ENCODE data around the gene CEP72. TPM values are rescaled to one million over a fixed set of nuclear protein-coding genes. Genes with fewer than 3 reads are reported as not detected.
"Not testable (repeated sequence)": the region's sequence is repeated elsewhere in the genome, so short reads cannot be mapped to it uniquely, and the experiment has no call there.

The CEP72 gene
- polyA plus RNA-seq, 3 donors, result 1.5 to 2.9 (median 2.6) TPM

DNA sequence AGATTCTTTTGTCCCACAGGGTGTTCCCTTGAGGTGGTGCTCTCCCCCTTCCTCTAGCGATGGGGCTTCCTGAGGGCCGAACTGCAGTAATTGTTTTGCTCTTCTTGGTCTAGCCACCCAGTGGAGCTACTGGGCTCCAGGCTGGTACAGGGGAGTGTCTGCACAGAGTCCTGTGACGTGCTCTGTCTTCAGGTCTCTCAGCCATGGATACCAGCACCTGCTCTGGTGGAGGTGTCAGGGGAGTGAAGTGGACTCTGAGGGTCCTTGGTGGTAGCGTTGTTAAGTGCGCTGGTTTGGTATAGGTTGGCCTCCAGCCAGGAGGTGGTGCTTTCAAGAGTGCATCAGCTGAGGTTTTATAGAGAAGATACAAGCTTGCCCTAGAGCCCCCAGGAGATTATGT is 20.4 kb upstream of the CEP72 start:
- H3K27ac ChIP-seq (ENCODE audit: low read depth, low read length), result no peak overlapping the region
- 73 to 82% (median 76%) methylated on average over 5 of the region's 5 CpGs for WGBS, 3 donors

DNA sequence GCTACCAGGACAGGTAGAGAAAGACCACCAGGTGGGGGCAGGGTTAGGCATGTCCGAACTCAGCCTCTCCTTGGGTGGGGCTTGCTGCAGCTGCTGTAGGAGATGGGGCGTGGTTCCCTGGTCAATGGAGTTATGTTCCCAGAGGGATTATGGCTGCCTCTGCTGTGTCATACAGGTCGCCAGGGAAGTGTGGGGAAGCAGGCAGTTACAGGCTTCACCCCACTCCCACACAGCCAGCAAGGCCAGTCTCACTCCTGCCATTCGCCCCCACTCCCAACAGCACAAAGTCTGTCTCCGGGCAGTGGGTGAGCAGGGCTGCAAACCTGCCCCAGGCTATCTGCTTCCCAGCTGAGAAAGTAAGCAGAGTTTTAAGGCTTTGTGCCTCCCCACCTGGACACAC is 20.0 kb upstream of the CEP72 start:
- WGBS, 3 donors, result 65 to 72% (median 69%) methylated on average over 5 of the region's 5 CpGs
- H3K27ac ChIP-seq (ENCODE audit: low read depth, low read length), result no peak overlapping the region

DNA sequence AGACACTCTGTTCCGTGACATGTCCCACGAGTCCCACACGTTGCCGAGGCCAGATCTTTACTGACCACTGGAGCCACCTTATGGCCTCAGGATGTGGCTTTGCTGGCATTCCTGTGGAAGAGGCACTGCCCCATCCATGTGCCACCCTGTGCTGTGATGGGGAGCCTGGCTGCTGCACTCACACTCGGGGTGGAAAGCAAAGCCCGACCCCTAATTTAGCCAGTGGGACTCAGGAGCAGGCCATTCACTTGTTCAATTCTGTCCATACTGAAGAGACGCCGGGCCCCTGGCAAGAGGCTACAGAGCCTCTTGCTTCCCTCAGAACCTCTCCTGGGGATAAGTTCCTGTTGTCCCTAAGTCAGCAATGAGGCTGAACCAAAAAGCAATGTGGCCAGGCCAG is 18.6 kb upstream of the CEP72 start:
- WGBS, 3 donors, result 75 to 82% (median 81%) methylated on average over 8 of the region's 8 CpGs
- no peak overlapping the region for H3K27ac ChIP-seq (ENCODE audit: low read depth, low read length)

DNA sequence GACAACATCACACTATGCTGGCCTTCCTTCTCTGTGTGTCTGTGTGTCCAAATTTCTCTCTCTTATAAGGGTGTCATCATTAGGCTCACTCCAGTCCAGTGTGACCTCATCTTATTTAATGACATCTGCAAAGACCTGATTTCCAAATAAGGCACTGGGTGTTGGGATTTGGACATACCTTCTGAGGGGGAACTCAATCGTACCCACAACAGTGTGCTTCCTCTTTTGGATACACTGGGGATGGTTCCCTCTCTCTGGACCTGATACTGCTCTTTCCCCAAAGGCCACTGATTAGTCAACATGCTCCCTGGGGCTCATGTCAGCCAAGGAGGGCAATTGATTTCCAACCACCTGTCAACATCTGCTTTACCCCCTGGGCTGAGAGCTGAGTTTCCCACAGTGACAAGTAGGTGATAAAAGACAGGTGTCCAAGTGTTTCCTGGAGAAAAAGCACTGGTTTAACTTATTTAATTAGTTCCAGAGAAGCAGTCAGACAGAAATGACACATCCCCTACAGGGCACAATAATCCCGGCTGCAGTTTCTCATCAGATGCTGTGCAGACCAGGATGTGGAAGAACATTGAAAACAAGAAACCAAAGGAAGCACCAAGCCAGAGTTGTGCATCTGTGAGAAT is 17.8 kb upstream of the CEP72 start:
- H3K27ac ChIP-seq (ENCODE audit: low read depth, low read length), result no peak overlapping the region
- WGBS, 3 donors, result 33 to 43% (median 35%) methylated on average over 2 of the region's 2 CpGs

DNA sequence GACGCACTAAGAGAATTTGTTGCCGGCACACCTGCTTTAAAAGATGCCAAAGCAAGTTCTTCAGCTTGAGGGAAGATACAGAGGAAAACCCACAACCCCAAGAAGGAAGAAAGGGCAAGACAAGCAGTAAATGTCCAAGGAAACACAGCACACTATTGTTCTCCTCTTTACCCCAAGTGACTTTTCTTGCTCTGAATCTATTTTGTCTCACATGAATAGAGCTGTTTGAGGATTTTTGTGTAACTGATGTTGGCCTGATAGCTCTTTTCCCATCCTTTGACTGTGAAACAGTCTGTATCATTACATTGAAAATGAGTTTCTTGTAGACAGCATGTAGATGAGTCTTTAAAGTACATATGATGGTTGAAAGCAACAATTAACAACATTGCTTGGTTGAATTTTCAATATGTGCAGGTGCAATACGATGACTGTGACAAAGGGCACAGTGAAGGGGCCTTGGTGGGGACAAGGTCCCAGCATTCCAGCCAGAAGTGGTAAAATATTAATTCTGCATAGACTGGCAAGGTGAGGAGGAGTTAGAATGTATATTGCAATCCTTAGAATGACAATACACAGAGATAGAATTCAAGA is 16.8 kb upstream of the CEP72 start:
- WGBS, 3 donors, result 86 to 96% (median 89%) methylated on average over 3 of the region's 3 CpGs
- H3K27ac ChIP-seq (ENCODE audit: low read depth, low read length), result no peak overlapping the region

DNA sequence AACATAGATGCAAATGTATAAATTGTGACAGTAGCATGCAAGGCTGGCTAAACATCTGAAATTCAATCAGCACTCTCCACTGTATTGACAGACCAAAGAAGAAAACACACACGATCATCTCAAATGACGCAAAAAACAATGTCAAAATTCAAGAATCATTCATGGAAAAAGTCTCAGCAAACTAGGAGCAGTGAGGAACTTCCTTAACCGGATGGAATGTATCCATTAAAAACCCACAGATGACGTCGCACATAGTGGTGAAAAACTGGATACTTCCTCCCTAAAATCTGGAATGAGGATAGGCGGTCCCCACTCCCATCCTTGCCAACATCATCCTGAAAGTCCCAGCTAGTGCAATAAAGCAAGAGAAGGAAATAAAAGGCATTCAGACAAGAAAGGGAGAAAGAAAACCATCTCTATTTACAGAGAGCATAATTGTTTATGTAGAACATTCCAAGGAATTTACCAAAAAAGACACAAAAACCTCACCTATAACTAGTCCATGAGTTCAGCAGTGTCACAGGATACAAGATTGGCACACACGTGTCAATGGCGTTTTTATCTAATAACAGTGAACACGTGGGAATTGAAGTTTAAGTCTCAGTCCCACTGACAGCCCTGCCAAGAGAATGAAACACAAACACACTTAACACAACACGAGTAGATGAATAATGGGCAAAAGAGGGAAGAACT is 14.1 kb upstream of the CEP72 start:
- no peak overlapping the region for H3K27ac ChIP-seq (ENCODE audit: low read depth, low read length)
- WGBS, 3 donors, result 45 to 59% (median 52%) methylated on average over 10 of the region's 10 CpGs

DNA sequence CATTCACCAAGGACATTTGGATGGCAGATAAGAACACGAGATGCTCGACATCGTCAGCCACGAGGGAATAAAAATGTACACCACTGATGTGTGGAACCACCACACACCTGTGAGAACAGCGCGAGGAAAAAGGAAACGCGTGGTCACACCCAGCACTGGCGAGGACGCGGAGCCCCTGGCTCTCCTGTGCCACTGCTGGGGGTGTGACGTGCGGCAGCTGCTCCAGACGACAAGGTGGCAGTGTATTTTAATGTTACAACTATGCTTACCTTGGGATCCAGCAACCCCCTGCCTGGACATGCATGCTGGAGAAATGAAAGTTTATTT is 13.6 kb upstream of the CEP72 start:
- 52 to 60% (median 55%) methylated on average over 14 of the region's 14 CpGs for WGBS, 3 donors
- no peak overlapping the region for H3K27ac ChIP-seq (ENCODE audit: low read depth, low read length)

DNA sequence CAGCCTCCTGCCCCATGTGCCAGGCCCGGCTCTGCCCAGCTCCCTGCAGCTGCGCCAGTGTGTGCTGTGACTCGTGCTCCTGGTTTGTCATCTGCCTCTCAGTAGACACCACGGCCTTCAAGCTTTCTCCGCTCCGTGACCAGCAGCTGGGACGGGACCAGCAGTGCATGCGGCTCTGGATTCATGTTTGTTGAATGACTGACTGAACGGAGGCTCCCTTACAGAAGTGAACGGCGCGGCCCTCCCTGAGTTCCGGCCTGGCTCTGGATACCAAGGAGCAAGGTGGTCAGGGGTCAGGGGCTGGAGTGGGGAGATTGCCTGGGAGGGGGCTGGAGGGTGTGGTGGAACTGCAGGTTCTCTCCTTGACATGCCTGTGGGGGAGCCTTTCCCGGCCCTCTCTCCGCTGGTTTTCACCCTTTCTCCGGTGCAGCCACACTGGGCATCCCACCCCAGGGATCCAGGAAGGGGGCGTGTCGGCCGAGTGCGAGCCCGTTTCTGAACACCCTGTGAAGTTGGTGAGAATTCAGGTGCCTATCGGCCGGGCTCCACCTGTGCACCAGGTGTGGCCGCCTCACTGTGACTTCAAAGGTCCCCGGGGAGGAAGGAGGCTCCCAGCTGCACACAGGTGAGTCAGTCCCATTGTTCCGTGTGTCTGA is 11.1 kb upstream of the CEP72 start:
- WGBS, 3 donors, result 61 to 87% (median 82%) methylated on average over 26 of the region's 26 CpGs
- H3K27ac ChIP-seq (ENCODE audit: low read depth, low read length), result no peak overlapping the region

DNA sequence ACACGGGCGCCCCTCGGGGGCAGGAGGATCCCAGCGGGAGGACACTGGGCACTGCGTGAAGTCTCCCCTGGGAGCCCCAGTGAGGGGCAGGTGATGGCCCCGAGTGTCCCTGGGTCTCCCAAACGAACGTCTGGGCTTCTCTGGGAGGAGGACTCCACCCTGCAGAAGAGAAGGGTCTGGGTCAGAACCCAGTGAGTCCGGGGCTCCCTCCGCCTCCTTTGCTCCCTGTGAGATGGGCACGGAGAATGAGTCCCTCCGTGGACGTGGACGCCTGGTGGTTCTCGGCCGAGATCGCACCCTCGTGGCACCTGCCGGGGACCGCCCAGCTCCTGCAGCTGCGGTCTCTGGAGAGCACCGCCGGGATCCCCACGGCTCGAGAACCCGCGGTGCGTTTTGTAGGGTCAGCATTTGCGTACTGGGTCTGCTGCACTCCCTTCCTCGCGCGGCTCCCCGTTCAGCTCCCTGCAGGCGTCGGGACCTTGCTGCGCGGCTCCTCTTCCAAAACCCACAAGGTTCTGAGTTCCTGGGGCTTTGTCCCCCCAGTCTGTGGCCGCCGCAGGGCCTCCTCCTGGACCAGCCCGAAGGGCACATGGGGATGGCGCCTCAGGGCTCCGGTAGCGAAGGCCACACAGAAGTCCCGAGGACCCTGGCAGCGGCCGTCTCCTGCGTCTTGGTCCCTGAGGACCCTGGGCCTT is 10.2 kb upstream of the CEP72 start:
- H3K27ac ChIP-seq (ENCODE audit: low read depth, low read length), result no peak overlapping the region
- WGBS, 3 donors, result 86 to 90% (median 89%) methylated on average over 46 to 47 of the region's 47 CpGs

DNA sequence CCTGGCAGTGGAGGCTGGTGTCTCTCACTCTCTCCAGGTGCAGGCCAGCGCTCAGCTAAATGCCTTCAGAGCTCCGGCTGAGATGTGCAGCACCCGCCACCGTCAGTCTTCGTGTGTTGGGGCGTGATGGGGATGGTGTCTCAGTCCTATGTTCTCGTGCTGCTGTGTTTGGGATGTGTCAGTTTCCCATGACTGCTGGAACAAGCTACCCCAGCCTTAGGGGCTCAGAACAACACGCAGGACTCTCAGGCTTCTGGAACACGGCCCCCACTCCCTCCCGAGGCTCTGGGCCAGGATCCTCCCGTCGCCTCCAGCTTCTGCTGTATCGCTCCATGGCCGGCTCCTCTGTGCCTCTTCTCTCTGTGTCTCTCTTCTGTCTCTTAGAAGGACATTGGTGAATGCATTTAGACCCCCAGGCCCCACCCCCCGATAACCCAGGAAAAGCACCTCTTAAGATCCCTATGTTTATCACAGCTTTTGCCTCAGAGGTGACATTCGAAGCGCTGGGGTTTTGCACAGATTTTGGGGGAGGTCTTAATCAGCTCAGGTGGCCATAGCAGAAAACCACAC is 9.6 kb upstream of the CEP72 start:
- 80 to 92% (median 84%) methylated on average over 17 of the region's 17 CpGs for WGBS, 3 donors
- H3K27ac ChIP-seq (ENCODE audit: low read depth, low read length), result no peak overlapping the region

DNA sequence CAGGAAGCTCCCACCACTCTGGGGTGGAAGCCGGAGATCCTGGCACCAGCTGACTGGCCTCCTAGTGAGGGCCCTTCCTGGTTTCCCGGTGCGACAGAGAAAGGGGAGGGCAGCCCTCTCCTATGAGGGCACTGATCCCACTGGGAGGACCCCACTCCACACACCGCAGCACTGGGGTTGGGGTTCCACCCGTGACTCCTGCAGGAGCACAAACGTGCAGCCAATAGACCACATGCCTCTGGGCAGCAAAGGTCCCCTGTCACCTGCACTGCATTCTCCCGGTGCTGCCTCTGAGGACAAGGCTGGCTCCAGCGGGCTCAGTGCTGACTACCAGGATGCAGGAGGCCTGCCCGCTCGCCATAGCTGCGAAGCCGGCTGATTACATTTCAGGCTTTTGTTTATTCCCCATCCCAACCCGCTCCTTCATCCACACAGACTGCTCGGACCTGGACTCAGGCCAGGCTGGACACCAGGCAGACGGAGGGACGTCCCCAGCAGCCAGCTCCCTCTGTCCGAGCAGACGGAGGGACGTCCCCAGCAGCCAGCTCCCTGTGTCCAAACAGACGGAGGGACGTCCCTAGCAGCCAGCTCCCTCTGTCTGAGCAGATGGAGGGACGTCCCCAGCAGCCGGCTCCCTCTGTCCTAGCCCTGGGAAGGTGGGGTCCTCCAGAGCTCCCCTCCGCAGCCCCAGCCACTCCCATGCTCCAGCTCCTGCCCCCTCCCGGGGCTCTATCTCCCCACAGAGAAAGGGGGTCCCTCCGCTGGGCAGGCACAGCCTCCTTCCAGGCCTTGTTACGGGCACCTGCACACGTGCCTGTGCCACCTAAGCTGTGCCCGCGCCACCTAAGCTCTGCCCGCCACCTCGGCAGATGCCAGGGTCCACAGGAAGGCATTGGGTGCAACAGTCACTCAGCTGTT is 8.8 kb upstream of the CEP72 start:
- H3K27ac ChIP-seq (ENCODE audit: low read depth, low read length), result no peak overlapping the region
- WGBS, 3 donors, result 64 to 78% (median 75%) methylated on average over 32 of the region's 32 CpGs

DNA sequence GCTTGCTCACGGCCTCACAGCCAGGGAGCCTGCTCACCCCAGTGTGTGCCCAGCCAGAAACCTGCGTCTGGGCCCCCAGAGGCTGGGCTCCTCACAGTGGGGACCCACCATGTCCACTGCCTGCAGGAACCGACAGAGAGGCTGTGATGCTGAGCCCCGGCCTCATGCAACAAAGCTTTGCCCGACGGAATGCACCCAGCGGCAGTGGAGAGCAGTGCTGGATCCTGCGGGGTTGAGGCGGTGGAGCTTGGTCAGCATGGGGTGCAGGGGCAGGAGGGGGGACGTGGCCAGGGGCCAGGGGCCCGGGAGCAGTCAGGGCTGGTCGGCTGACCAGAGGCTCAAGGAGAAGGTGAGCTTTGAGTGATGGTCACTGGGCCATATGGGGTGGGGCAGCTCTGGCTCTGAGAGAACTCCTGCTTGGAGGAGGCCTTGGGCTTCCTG is 7.7 kb upstream of the CEP72 start:
- WGBS, 3 donors, result 86 to 95% (median 86%) methylated on average over 11 to 12 of the region's 12 CpGs
- no peak overlapping the region for H3K27ac ChIP-seq (ENCODE audit: low read depth, low read length)

DNA sequence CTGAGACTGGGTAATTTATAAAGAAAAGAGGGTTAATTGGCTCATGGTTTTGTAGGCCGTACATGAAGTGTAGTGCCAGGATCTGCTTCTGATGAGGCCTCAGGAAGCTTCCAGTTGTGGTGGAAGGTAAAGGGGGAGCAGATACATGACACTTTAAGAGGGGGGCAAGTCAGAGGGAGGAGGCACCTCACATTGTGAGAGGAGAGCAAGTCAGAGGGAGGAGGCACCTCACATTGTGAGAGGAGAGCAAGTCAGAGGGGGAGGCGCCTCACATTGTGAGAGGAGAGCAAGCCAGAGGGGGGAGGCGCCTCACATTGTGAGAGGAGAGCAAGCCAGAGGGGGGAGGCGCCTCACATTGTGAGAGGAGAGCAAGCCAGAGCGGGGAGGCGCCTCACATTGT is 7.0 kb upstream of the CEP72 start:
- not testable (repeated sequence) for H3K27ac ChIP-seq (ENCODE audit: low read depth, low read length)
- WGBS, 3 donors, result 81 to 93% (median 93%) methylated on average over 6 of the region's 6 CpGs

DNA sequence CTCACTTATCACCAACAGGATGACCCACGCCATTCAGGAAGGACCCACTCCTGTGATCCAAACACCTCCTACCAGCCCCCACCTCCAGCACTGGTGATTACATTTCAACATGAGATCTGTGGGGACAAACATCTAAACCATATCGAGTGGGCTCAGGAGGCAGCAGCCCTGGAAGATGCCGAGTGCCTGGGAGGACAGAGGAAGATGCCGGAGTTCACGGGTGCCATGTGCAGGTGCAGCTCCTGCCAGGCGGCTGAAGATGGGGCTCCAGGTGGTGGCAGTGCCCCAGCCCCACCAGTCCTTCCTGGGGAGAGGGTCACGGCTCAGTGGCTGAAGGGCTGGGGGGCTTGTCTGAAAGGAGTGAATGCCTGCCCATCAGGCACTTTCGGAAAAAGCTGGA is 6.1 kb upstream of the CEP72 start:
- no peak overlapping the region for H3K27ac ChIP-seq (ENCODE audit: low read depth, low read length)
- 81 to 87% (median 87%) methylated on average over 8 of the region's 8 CpGs for WGBS, 3 donors

DNA sequence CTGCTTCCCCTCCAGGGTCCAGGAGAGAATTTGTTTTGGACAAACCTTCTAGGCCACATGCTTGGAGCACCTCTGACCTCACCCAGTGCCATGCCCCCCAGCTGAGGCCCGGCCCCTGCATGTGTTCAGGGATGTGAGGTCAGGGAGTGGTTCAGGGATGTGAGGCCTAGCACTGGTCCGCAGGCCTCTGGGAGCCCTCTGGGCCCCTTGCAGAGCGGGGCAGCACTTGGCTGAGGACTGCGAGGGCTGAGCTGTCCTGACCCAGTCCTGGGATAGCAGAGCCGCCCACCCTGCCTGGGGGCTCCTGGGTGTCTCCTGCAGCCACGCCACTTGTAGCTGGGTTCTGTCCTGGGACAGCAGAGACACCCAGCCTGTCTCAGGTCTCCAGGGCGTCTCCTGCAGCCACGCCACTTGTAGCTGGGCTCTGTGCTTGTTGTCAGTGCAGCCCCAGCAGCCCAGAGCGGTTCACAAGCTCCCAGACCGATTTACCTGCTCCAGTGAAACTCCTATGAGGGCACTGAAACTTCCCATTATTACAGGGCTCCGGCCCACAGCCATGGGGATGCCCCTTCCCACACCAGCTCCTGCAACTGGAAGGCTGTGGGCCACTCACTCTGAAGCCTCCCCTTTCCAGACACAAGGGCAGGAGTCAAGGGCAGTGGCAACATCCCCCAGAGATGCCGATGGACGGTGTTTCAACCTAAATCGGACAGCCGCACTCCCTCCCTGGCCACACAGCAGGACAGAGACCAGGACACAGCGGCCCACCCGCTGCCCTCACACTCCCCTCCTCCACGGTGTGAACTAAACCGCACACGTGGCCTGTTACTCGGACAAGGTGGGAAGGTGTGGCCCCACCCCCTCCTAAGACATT is 5.4 kb upstream of the CEP72 start:
- H3K27ac ChIP-seq (ENCODE audit: low read depth, low read length), result no peak overlapping the region
- 72 to 81% (median 73%) methylated on average over 21 of the region's 21 CpGs for WGBS, 3 donors

DNA sequence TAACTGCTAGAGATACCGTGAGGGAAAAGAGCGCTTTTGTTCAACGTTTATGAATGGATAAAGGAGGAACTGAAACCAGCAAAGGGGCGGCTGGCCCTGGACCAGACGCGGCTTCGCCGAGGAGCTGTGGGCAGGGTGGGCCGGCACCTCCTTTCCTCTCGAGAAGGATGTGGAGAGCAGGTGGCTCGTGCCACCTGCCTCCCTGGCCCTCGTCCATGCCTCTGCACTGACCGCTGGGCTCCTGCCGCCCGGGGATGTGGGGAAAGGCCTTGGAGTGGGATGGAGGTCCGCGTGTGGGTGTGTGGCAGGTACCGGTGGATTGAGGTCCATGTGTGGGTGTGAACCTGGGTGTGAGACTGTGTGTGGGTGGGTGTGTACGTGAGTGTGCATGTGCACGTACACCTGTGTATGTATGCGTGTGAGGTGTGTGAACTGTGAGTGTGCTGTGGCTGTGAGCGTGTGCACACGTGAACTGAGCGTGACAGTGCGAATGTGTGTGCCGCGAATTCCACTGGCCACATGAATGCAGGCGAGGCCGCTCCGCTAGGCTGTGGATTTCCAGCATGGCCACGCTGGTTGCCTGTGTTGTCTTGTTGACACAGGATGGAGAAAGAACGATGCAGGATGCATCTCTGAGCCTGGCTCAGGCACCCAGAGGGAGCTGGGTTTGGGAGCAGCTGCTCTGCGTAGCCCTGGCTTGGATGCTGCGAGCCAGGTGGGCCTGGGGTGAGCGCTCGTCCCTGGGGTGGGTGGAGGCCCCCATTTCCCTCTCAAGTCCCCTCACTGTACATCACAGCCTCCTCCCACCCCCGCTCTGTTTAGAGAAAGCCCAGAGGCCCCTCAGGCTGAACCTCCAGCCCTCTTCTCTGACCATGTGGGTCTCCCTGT is 4.4 kb upstream of the CEP72 start:
- no peak overlapping the region for H3K27ac ChIP-seq (ENCODE audit: low read depth, low read length)
- WGBS, 3 donors, result 62 to 71% (median 68%) methylated on average over 36 to 37 of the region's 37 CpGs

Measured in adipose tissue (tissue), 3 donors.